Breast epithelium (tissue), 3 donors: ENCODE results near the gene CLIP2.

Experiments
- POLR2A ChIP-seq: fragments of 450-650 bp; IDR thresholded peaks from one replicate; pipeline ENCODE4 v1.6.1; 2016; ENCODE audit warnings: antibody characterized with exemption, mild to moderate bottlenecking, moderate library complexity
- TF ChIP-seq, protein P1 (sequence below), 3 donors: fragments of 450-650 bp; IDR thresholded peaks; one replicate each; pipeline ENCODE4 v1.5.1; 2016 to 2017; ENCODE audit warnings: antibody characterized with exemption in 3 of 3, mild to moderate bottlenecking in 3 of 3, moderate library complexity in 3 of 3

DNA sequence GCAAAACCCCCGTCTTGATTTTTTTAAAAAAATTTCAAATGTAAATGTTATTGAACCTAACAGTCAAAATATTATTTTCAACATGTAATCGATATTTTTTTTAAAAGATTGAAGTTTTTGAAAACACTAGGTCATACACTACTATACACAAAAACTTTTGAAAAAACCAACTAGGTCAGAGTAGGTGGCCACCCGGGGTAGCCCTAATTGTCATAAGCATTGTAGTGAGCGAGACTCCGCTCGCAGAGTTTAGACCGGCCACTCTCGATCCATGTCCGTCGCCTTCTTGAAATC lies 35.4 kb upstream of the CLIP2 start:
- TF ChIP-seq, protein P1, sequence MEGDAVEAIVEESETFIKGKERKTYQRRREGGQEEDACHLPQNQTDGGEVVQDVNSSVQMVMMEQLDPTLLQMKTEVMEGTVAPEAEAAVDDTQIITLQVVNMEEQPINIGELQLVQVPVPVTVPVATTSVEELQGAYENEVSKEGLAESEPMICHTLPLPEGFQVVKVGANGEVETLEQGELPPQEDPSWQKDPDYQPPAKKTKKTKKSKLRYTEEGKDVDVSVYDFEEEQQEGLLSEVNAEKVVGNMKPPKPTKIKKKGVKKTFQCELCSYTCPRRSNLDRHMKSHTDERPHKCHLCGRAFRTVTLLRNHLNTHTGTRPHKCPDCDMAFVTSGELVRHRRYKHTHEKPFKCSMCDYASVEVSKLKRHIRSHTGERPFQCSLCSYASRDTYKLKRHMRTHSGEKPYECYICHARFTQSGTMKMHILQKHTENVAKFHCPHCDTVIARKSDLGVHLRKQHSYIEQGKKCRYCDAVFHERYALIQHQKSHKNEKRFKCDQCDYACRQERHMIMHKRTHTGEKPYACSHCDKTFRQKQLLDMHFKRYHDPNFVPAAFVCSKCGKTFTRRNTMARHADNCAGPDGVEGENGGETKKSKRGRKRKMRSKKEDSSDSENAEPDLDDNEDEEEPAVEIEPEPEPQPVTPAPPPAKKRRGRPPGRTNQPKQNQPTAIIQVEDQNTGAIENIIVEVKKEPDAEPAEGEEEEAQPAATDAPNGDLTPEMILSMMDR (IDR thresholded peaks at IDR 0.05), result no peak
- no peak for TF ChIP-seq POLR2A
